DMS79 treated with DMSO at 0.1 percent for 48 hours (cell line): ENCODE data around the gene TEKT2.

ENCODE experiments used
- DNase-seq: peaks from one replicate; lab custom pipeline; 2025; lab: John Stamatoyannopoulos, UW

TEKT2 gene

GRCh38 chr1:36128126-36128904, 44.4 kb downstream of the TEKT2 start:
- DNase-seq: no peak

GRCh38 chr1:36128905-36129206, 45.0 kb downstream of the TEKT2 start:
- DNase-seq: no peak

GRCh38 chr1:36132029-36132428, 48.1 kb downstream of the TEKT2 start:
- DNase-seq: no peak

DNA sequence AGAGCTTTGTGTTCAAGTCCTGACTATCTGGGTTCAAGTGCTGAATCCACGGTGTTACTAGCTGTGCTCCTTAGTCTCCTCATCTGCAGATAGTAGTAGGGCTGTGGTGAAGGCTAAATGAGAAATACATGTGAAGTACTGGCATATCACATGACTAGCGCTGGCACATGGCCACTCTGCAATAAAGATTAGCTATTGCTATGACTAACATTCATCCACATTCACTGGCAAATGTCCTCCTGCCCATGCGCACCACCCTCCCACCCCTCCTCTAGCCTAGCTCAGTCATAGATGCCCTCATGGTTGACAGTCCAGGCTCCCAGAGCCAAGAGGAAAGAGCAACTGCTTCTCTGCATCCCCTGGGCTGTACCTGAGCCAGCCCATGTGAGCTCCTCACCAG, 49.6 kb downstream of the TEKT2 start:
- peak; percentile 30 for DNase-seq

DNA sequence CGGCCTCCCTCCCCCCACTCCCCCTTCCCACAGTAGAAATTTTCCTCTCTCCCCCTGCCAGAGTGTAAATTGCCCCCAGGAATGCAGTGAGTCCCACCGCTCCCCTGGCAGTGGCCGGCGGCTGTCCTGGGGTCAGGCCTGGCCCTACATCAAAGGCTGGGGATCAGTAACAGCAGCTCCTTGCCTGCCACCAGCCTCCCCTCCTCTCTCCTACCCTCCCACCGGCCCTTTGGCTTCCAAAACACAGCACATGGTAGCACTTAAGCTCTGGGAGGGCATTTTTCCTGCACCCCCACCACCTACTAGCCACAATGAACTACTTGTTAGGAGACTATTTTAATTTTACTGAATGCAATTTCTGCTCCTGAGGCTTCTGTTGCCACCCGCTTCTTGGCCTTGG, 50.1 kb downstream of the TEKT2 start:
- no peak for DNase-seq

- DNase-seq: peak; percentile 22
Measured at GRCh38 chr1:36134505-36135329, 50.8 kb downstream of the TEKT2 start.

DNA sequence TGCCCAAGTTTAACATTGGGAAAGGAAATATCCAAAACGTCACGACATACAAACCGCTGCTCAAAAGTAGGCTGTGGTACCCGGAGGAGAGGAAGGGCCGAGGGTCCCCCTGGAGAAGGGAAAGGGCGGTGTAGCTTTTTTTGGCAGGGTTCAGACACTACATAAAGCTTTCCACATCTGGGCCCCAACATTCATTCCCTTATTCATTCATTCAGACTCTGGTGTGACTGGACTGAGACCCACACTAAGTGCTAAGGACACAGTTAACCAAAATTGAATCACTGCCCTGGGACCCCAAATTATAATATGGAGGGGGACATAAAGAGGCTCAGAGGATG, 51.4 kb downstream of the TEKT2 start:
- no peak for DNase-seq

- DNase-seq: no peak
Measured at GRCh38 chr1:36135796-36136195, 51.9 kb downstream of the TEKT2 start.

DNA sequence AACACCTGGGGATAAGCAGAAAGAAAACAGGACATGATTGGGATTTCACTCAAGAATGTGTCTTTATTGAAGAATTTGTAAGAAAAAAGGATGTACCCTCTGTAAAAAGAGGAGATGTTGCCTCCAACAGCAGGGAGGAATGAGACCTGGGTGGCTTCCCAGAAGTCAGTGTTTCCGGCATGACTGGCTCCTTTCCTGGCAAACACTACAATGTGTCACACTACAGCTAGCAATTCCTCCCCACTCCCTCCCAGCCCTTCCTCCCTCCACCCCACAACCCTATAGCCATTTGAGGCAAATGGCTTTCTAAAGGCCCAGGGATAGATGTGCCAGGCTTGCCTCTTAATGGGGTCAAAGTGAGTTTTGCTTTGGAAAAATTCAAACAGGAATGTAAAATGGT, 52.6 kb downstream of the TEKT2 start:
- DNase-seq: no peak

DNA sequence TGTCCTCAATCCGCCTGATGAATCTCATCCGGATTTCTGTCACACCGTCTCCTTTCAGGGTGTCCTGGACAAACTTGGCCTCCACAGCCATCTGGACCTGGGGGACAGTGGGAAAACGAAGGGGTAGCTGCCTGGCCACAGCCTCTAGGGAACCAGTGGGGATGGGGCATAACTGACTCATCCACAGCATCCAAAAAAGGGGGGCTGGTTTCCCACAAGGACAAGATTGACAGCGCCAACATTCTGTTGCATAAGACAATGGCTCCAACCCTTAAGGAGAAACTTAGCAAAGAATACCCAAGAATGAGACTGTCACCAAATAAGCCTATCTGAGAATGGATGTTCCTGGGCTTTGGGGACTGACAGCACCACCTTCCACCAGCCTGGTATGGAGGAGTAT, 53.3 kb downstream of the TEKT2 start:
- no peak for DNase-seq

DNA sequence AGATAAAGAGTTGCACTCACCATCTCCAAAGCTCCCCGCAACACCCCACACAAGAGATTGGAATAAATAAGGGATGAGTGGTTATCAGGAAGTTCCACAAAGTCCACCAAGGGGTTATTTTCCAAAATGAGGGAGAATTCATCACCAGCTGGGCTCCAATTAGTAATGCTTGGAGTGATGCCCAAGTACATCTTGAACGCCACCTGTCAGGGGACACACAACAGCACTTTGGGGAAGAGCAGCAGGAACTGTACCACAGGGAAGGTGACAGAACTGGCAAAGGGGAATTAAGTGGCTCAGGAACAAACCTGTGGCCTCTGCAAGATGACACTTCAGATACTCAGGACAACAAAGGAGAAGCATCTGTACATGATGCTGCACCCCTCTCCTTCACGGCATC, 53.9 kb downstream of the TEKT2 start:
- peak; percentile 94 for DNase-seq
